ENCODE measurements around the gene TBC1D1. TPM values are rescaled to one million over a fixed set of nuclear protein-coding genes. Genes with fewer than 3 reads are reported as not detected.
A peak's percentile ranks its signal among the peaks of the same experiment; 100 is the strongest.

TBC1D1 gene
- polyA plus RNA-seq, 3 donors from 2014 or later, result 15.2 to 33.3 (median 18.0) TPM

DNA sequence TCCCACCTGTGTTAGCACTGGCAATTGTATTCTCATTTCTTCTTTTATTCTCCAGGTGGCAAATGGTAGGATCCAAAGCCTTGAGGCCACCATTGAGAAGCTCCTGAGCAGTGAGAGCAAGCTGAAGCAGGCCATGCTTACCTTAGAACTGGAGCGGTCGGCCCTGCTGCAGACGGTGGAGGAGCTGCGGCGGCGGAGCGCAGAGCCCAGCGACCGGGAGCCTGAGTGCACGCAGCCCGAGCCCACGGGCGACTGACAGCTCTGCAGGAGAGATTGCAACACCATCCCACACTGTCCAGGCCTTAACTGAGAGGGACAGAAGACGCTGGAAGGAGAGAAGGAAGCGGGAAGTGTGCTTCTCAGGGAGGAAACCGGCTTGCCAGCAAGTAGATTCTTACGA, 246.2 kb downstream of the TBC1D1 start:
- peaks cover 48 to 74% (median 59%) of the 10 kb centered on the region in 3 donors for H3K36me3 Mint-ChIP-seq

DNA sequence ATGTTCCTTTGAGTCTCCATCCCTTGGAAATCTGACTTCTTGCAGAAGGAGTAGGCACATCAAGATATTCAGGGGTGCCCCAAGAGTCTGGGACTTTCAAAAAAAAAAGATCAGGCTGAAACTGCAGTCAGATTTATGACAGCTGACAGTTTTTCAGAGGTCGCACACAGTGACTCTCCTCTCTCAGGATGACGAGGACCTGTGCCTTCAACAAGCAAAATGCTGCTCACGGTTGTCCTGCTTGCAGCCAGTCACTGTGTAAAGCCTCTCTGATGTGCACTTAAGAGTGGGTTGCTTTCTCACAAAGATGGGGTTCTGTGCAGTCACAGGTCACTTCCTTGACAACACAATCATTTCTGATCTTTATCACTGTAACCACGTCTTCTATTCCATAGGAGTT, 247.5 kb downstream of the TBC1D1 start:
- peak overlapping the region in 3 of 6 donors; percentile 77 to 92 (median 87) for H3K27ac Mint-ChIP-seq
- H3K27me3 Mint-ChIP-seq (ENCODE audit: low read depth in 3 of 3), result no peaks in the 10 kb centered on the region
- no peaks in the 10 kb centered on the region for H3K9me3 Mint-ChIP-seq
- no peak overlapping the region for H3K4me3 Mint-ChIP-seq
- H3K4me1 Mint-ChIP-seq, result peaks cover 31 to 37% of the 10 kb centered on the region in 2 donors
- H3K36me3 Mint-ChIP-seq, result peaks cover 50 to 81% (median 66%) of the 10 kb centered on the region in 3 donors
- DNase-seq, result no peak

More for the DNA sequence above, 246.2 kb downstream of the TBC1D1 start:
- H3K27ac Mint-ChIP-seq, result no peak overlapping the region
- peaks cover 44 to 50% of the 10 kb centered on the region in 2 donors for H3K4me1 Mint-ChIP-seq
- no peak for DNase-seq
- peaks cover 0 to 6% (median 4%) of the 10 kb centered on the region in 3 donors for H3K27me3 Mint-ChIP-seq (ENCODE audit: low read depth in 3 of 3)
- H3K4me3 Mint-ChIP-seq, result no peak overlapping the region
- no peaks in the 10 kb centered on the region for H3K9me3 Mint-ChIP-seq

DNA sequence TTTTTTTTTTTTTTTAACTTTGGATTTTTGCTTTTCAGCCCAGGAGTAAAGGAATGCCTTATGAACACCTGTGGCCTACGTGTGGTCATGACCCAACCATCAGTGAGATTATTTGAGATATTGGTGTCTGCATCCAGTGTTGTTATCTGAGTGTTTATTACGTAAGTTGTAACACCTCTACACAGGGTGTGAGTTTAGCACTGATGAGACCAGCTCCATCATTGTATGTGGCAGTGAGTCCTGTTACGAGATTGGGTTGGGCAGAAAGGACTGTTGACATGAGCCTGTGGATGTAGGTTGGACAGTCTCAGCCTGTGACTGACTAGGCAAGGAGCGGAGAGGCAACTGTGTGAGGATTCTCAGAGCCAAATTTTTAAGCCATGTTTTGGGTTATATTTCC, 248.3 kb downstream of the TBC1D1 start:
- H3K4me3 Mint-ChIP-seq, result peak overlapping the region in 1 of 5 donors; percentile 14
- peak overlapping the region in 4 of 6 donors; percentile 58 to 92 (median 82) for H3K27ac Mint-ChIP-seq
- peak in 2 of 3 donors; percentile 46 to 48 for DNase-seq
- peaks cover 23 to 29% of the 10 kb centered on the region in 2 donors for H3K4me1 Mint-ChIP-seq
- no peaks in the 10 kb centered on the region for H3K9me3 Mint-ChIP-seq
- H3K36me3 Mint-ChIP-seq, result peaks cover 47 to 74% (median 67%) of the 10 kb centered on the region in 3 donors
- no peaks in the 10 kb centered on the region for H3K27me3 Mint-ChIP-seq (ENCODE audit: low read depth in 3 of 3)

DNA sequence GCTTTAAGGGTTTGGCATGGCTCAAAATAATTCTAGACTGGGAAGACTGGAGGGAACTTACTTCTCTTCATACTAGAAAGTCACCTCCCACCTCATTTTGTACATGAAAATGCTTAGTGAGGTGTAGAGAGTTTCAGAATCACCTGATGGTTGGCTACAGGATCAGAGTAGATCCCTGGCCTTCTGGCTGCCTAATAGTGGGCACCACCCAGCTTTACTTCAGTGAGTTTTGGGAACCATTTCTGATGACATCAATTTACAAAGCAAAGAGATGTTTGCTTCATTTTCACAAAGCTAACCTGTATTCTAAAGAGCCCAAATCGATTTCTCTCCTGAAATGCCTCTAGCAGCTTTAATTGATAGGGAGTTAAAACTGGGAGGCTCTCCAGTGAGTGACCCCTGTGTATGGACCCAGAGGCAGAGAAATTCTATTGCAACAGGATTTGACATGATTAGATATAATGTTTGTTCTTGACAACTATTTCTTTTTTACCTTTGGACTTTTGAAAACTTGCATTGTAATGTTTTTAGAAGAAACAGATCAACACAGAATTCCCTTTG, 249.8 kb downstream of the TBC1D1 start:
- Mint-ChIP-seq H3K4me3 (no peak overlapping the region), H3K36me3 (peaks cover 41 to 66% (median 60%) of the 10 kb centered on the region in 3 donors), H3K27ac (peak overlapping the region in 3 of 6 donors; percentile 11 to 77 (median 65)), H3K9me3 (no peaks in the 10 kb centered on the region), H3K27me3 (ENCODE audit: low read depth in 3 of 3) (no peaks in the 10 kb centered on the region), H3K4me1 (peaks cover 20 to 25% of the 10 kb centered on the region in 2 donors)
- DNase-seq, result no peak

- DNase-seq, result no peak
- Mint-ChIP-seq H3K4me1 (peaks cover 20 to 25% of the 10 kb centered on the region in 2 donors), H3K4me3 (no peak overlapping the region), H3K36me3 (peaks cover 32 to 55% (median 53%) of the 10 kb centered on the region in 3 donors), H3K9me3 (no peaks in the 10 kb centered on the region), H3K27me3 (ENCODE audit: low read depth in 3 of 3) (no peaks in the 10 kb centered on the region), H3K27ac (no peak overlapping the region)
Measured at GRCh38 chr4:38141808-38142500, 251.1 kb downstream of the TBC1D1 start.

- no peaks in the 10 kb centered on the region for H3K27me3 Mint-ChIP-seq (ENCODE audit: low read depth in 3 of 3)
- no peak overlapping the region for H3K27ac Mint-ChIP-seq
- DNase-seq, result no peak
- no peak overlapping the region for H3K4me3 Mint-ChIP-seq
- peaks cover 13% of the 10 kb centered on the region in 2 donors for H3K4me1 Mint-ChIP-seq
- H3K36me3 Mint-ChIP-seq, result peaks cover 19 to 48% (median 37%) of the 10 kb centered on the region in 3 donors
- no peaks in the 10 kb centered on the region for H3K9me3 Mint-ChIP-seq
Measured at GRCh38 chr4:38144031-38144430, 253.1 kb downstream of the TBC1D1 start.

- no peaks in the 10 kb centered on the region for H3K9me3 Mint-ChIP-seq
- H3K27me3 Mint-ChIP-seq (ENCODE audit: low read depth in 3 of 3), result no peaks in the 10 kb centered on the region
- no peak overlapping the region for H3K4me3 Mint-ChIP-seq
- H3K36me3 Mint-ChIP-seq, result peaks cover 8 to 37% (median 28%) of the 10 kb centered on the region in 3 donors
- H3K4me1 Mint-ChIP-seq, result peaks cover 2% of the 10 kb centered on the region in 2 donors
- H3K27ac Mint-ChIP-seq, result no peak overlapping the region
- DNase-seq, result no peak
Measured at GRCh38 chr4:38145033-38145678, 254.3 kb downstream of the TBC1D1 start.

DNA sequence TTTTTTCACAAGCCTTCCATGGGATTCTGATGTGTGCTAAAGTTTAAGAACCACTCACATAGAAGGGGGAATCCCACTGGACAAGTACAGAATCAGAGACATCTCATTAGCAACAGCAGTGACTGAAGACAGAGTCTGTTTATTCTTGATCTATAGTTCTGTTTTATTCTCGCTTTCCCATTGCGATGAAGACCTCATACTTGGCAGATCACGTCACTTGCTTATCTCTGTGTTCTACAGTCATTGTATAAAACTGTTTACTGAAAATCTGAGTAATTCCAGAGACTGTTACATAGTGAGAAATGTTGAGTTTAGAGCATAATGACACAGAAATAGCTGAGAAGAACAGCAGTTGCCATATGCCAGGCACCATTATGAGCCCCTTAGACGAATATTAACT, 254.9 kb downstream of the TBC1D1 start:
- peaks cover 4 to 33% (median 22%) of the 10 kb centered on the region in 3 donors for H3K36me3 Mint-ChIP-seq
- H3K9me3 Mint-ChIP-seq, result no peaks in the 10 kb centered on the region
- no peak overlapping the region for H3K4me3 Mint-ChIP-seq
- no peak overlapping the region for H3K27ac Mint-ChIP-seq
- no peaks in the 10 kb centered on the region for H3K4me1 Mint-ChIP-seq
- no peaks in the 10 kb centered on the region for H3K27me3 Mint-ChIP-seq (ENCODE audit: low read depth in 3 of 3)
- no peak for DNase-seq

DNA sequence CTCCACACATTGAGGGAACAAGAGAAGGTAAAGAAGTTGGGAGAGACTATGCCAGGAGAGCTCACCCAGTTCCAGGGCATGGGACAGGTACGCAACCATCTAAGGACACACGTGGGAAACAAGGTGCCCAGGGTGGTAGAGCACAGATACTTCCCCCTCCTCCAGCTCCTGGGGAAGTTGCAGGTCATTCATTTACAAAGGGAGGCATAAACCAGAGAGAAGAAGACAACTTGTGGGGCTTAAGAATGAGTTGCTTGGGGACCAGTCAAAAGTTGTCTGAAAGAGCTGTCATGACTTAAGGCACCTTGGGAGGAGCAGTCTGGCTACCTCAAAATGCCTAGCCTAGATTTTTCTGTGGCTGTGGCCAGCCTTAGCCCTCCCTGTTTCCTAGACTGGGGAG, 255.5 kb downstream of the TBC1D1 start:
- Mint-ChIP-seq H3K4me1 (no peaks in the 10 kb centered on the region), H3K27ac (no peak overlapping the region), H3K9me3 (no peaks in the 10 kb centered on the region), H3K27me3 (ENCODE audit: low read depth in 3 of 3) (peaks cover 0 to 2% (median 0%) of the 10 kb centered on the region in 3 donors), H3K36me3 (peaks cover 4 to 33% (median 20%) of the 10 kb centered on the region in 3 donors), H3K4me3 (no peak overlapping the region)
- no peak for DNase-seq

DNA sequence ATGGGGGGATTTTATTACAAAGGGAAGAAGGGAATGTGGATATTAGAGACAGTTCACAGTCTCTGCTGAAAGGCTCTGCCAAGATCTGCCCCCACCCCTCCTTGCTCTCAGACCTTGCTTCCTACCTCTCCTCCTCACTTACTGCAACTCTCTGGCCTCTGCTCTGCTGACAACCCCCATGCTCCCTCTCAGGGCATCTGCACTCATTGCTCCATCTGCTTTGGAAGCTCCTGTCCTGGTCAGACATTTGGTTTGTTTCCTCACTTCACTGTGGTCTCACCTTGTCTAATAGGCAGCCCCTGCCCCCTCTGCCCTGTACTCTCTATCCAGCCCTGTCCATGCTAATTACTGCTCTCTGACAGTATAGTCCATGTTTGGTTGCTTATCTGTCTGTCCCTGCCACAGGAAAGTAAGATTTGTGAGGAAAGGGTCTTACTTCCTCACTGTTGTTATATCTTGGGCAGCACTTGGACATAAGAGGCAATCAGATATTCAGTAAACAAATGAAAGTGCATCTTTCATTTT, 258.6 kb downstream of the TBC1D1 start:
- H3K36me3 Mint-ChIP-seq, result peaks cover 0 to 10% (median 7%) of the 10 kb centered on the region in 3 donors
- H3K9me3 Mint-ChIP-seq, result no peaks in the 10 kb centered on the region
- H3K27me3 Mint-ChIP-seq (ENCODE audit: low read depth in 3 of 3), result peaks cover 0 to 2% (median 2%) of the 10 kb centered on the region in 3 donors
- H3K4me3 Mint-ChIP-seq, result no peak overlapping the region
- H3K4me1 Mint-ChIP-seq, result peaks cover 1 to 13% of the 10 kb centered on the region in 2 donors
- peak overlapping the region in 1 of 6 donors; percentile 37 for H3K27ac Mint-ChIP-seq
- DNase-seq, result no peak

DNA sequence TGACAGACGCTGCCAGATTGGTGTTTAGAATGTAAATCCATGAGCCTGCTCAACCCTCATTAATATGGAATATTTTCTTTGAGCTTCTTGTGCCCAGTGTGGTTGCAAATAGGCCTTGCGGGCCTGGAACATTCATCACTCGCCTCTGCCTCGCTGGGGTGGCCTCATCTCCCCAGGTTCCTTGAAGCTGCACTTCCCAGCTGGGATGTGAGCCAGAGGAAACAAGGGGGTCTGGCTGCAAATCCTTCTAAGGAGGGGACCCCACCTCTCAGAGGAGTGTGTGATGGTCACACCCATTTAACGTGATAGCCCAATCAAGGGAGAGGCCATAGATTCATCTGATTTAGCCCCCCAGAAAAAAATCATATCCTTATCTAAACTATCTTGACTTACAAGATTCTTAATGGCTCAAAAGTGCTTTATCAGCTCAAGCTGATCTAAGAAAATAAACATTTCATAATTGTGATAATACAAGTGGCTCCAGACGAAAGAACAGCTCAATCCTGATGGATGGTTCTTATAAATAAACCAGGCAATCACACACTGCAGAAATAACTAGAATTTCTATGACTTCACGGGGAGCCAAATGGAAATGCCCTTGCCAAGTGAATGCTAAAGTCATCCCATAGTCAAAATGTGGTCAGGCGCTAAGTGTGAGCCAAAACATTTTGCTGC, 259.2 kb downstream of the TBC1D1 start:
- Mint-ChIP-seq H3K4me3 (no peak overlapping the region), H3K9me3 (no peaks in the 10 kb centered on the region), H3K4me1 (peaks cover 4 to 18% of the 10 kb centered on the region in 2 donors), H3K27ac (no peak overlapping the region), H3K27me3 (ENCODE audit: low read depth in 3 of 3) (peaks cover 0 to 2% (median 2%) of the 10 kb centered on the region in 3 donors), H3K36me3 (peaks cover 0 to 6% (median 3%) of the 10 kb centered on the region in 3 donors)
- DNase-seq, result no peak

DNA sequence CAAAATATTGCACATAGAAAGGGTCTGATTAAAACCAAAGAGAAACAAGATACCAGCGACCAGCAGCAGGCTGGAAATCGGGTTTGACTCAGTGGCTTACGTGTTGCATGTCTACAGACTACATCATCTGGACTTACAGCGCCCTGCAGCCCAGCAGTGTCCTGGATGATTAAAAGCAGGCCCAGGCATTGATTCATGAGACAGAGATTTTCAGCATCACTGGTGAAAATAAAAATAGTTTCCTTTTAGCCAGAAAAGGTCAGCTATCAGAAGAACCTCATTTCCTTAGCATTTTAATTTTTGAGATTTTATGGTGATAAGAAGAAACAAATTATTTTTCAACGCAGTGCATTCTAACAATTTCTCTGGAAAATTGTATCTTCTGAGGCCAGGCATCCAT, 259.9 kb downstream of the TBC1D1 start:
- no peak for DNase-seq
- no peak overlapping the region for H3K27ac Mint-ChIP-seq
- peaks cover 0 to 6% (median 3%) of the 10 kb centered on the region in 3 donors for H3K36me3 Mint-ChIP-seq
- H3K27me3 Mint-ChIP-seq (ENCODE audit: low read depth in 3 of 3), result peaks cover 2% of the 10 kb centered on the region in 3 donors
- H3K9me3 Mint-ChIP-seq, result no peaks in the 10 kb centered on the region
- peaks cover 7 to 24% of the 10 kb centered on the region in 2 donors for H3K4me1 Mint-ChIP-seq
- no peak overlapping the region for H3K4me3 Mint-ChIP-seq

DNA sequence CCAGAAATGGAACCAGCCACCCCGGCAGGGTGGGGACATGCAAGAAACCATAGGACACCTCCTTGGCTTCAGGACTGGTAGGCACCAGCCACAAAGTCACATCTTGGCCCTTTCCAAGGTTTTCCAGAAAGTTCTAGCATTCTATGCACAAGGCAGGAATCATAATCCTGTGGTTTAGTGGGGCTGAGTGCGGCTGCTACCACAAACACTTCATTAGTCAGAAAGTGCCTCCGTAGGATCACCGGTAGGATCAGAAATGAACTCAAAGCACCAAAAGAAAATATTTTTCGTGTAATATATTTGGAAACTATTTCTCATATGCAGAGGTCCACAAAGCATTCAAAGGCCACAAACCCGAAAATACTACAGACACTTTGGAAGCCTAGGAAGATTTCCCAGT, 261.0 kb downstream of the TBC1D1 start:
- no peaks in the 10 kb centered on the region for H3K9me3 Mint-ChIP-seq
- peaks cover 0 to 6% (median 6%) of the 10 kb centered on the region in 3 donors for H3K36me3 Mint-ChIP-seq
- no peak for DNase-seq
- peaks cover 8 to 27% of the 10 kb centered on the region in 2 donors for H3K4me1 Mint-ChIP-seq
- peaks cover 2 to 6% (median 2%) of the 10 kb centered on the region in 3 donors for H3K27me3 Mint-ChIP-seq (ENCODE audit: low read depth in 3 of 3)
- no peak overlapping the region for H3K4me3 Mint-ChIP-seq
- no peak overlapping the region for H3K27ac Mint-ChIP-seq
